ENCODE measurements around the gene SMC5.
"Not testable (repeated sequence)": the region's sequence is repeated elsewhere in the genome, so short reads cannot be mapped to it uniquely, and the experiment has no call there.

The SMC5 gene

GRCh38 chr9:70258692-70259511 lies at the start of gene SMC5:
Gene SMC5, plus strand, starts transcription at chr9:70258978. Its CDS starts 101 bp downstream, at chr9:70259079.
- no peak for FAIRE-seq

GRCh38 chr9:70217029-70217428 lies 41.7 kb upstream of the SMC5 start:
- FAIRE-seq = no peak

DNA sequence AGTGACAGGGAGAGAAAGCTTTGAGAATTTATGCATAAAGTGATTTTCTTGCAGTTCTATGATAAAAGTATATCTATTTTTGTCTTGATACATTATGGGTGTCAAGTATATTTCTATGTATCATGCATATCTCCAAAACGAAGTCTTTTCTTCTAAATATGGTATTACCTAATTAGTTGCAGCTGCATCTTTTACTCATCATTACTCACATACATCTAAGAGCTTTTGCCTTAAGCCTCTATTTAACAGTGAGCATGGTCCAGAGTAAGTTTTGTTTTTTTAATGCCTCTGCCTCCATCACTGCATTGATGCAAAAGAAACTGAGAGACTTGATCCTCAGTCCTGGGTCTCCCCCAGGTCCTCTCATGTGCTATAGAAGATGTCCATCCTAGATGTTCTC lies 40.0 kb upstream of the SMC5 start:
- FAIRE-seq = no peak

DNA sequence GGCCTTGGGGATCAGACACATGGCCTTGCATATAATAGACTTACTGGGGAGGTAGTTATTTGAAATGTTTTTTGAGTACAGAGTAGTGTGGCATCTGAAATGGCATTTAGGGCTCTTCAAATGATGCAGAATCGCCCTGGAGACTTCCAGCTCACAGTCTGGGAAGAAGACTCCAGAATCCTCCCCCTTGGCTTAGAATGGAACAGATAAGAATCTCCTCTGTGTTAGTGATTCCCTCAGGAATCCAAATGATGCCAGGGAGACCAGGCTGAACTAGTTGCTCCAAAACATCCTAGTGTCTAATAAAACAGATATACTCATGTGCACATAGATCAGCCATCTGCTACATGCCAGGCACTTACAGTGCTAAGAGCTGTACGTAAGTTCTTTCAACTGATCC lies 38.6 kb upstream of the SMC5 start:
- no peak for FAIRE-seq

DNA sequence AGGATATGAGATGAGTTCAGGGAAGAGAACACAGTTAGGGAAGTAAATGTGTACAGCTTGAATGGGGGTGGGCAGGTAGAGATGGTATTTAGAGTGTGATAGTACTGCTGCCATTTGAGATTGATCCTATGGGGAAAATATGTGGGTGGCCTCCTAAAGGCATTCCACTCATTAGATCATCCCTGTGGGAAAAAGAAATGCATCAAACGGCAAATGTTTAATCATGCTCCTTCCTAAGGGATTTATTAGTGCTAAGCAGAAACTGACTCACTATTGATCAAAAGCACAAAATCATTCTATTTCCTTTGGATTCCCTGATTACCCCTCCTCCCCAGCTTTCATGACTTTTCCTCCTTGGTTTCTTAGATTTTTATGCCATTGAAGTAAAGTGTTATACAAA lies 36.4 kb upstream of the SMC5 start:
- FAIRE-seq = no peak

- FAIRE-seq = no peak
Measured at GRCh38 chr9:70228118-70228517, 30.7 kb upstream of the SMC5 start.

DNA sequence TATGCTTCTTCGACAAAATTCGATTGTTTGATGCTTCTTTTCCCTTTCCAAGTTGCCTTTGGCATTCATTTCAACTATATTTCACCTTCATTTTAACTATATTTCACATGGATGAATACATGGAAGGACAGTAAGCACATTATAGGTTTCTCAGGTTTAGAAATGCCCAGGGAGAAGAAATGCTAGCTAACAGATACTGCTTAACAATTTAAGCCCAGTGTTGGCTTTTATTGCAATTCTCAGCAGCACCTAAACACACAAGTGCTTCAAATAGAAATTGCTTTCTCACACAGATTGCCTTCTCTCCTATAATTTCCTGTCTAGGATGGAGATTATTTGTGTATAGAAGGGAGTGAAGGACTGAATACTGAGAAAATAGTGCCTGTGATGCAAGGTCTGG lies 30.2 kb upstream of the SMC5 start:
- FAIRE-seq = no peak

GRCh38 chr9:70229026-70229425 lies 29.8 kb upstream of the SMC5 start:
- FAIRE-seq = no peak

- FAIRE-seq = no peak
Measured at GRCh38 chr9:70229579-70229978, 29.2 kb upstream of the SMC5 start.

GRCh38 chr9:70232476-70232875 lies 26.3 kb upstream of the SMC5 start:
- no peak for FAIRE-seq

DNA sequence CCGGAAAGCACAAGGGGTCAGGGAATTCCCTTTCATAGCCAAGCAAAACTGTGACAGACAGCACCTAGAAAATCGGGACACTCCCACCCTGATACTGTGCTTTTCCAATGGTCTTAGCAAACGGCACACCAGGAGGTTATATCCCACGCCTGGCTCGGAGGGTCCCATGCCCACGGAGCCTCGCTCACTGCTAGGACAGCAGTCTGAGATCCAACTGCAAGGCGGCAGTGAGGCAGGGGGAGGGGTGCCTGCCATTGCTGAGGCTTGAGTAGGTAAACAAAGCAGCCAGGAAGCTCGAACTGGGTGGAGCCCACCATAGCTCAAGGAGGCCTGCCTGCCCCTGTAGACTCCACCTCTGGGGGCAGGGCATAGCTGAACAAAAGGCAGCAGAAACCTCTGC lies 24.6 kb upstream of the SMC5 start:
- FAIRE-seq = not testable (repeated sequence)

DNA sequence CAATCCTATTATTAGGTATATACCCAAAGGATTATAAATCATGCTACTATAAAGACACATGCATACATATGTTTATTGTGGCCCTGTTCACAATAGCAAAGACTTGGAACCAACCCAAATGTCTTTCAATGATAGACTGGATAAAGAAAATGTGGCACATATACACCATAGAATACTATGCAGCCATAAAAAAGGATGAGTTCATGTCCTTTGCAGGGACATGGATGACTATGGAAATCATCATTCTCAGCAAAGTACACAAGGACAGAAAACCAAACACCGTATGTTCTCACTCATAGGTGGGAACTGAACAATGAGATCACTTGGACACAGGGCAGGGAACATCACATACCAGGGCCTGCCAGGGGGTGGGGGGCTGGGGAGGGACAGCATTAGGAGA lies 12.8 kb upstream of the SMC5 start:
- not testable (repeated sequence) for FAIRE-seq

DNA sequence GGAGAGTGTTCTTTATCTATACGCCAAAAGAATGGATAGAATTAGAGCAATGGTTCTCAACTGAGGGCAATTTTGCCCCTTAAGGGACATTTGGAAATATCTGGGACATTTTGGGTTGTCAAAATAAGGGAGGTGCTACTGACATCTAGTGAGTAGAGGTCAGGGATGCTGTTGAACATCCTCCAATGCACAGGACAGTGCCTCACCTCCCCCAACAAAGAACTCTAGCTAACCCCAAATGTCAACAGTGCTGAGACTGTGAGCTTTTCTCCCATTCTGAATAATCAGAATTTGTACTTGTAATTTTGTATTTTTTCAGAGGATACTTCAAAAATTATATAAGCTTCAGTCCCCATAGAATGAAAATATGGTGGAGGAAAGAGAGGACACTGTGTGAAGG lies 8.6 kb upstream of the SMC5 start:
- no peak for FAIRE-seq

- no peak for FAIRE-seq
Measured at GRCh38 chr9:70255486-70255885, 3.3 kb upstream of the SMC5 start.

DNA sequence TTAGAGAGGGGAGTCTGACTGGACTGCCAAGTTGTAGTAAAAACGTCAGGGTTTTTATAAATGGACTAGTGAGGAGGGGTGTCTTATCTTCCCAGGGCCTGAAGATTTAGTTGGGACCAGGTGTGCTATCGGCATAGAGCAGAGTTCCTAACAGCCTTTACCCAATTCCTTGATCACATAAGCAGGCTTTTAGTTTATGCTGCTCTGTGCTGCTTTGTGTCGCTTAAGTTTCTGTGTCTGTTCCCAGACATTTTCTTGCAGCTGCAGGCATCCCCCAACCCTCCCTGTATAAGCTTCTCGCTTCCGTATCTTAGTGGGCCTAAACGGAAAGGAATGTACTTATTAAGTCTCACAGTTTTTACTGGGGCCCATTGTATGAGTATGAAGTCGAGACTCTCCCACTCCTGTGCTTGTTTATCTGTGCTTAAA lies 2.6 kb upstream of the SMC5 start:
- no peak for FAIRE-seq

GRCh38 chr9:70257502-70257901 lies 1.3 kb upstream of the SMC5 start:
- FAIRE-seq = no peak

- no peak for FAIRE-seq
Measured at GRCh38 chr9:70257991-70258691, 637 bp upstream of the SMC5 start.

- no peak for FAIRE-seq
Measured at GRCh38 chr9:70259512-70259802, 679 bp downstream of the SMC5 start.

DNA sequence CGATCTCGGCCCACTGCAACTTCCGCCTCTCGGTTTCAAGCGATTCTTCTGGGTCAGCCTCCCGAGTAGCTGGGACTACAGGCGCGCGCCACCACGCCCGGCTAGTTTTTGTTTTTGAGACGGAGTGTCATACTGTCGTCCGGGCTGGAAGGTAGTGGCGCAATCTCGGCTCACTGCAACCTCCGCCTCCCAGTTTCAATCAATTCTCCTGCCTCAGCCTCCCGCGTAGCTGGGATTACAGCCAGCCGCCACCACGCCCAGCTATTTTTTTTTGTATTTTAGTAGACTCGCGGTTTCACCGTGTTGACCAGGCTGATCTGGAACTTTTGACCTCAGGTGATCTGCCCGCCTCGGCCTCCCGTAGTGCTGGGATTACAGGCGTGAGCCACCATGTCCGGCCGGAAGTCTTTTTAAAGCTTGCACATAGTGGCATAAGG lies 1.2 kb downstream of the SMC5 start:
- no peak for FAIRE-seq

- FAIRE-seq = no peak
Measured at GRCh38 chr9:70260606-70261005, 1.8 kb downstream of the SMC5 start.

- FAIRE-seq = no peak
Measured at GRCh38 chr9:70261131-70261870, 2.5 kb downstream of the SMC5 start.

GRCh38 chr9:70262366-70262765 lies 3.6 kb downstream of the SMC5 start:
- no peak for FAIRE-seq

- FAIRE-seq = no peak
Measured at GRCh38 chr9:70262948-70263347, 4.2 kb downstream of the SMC5 start.

- no peak for FAIRE-seq
Measured at GRCh38 chr9:70263421-70263820, 4.6 kb downstream of the SMC5 start.

All from endometrium (tissue), 2 donors.